ENCODE data around the gene ANG. TPM values are rescaled to one million over a fixed set of nuclear protein-coding genes. Genes with fewer than 3 reads are reported as not detected.
"Not testable (repeated sequence)": the region's sequence is repeated elsewhere in the genome, so short reads cannot be mapped to it uniquely, and the experiment has no call there.

Gene ANG
- total RNA-seq, 1 donor from 2014 or later = 2.7 TPM

DNA sequence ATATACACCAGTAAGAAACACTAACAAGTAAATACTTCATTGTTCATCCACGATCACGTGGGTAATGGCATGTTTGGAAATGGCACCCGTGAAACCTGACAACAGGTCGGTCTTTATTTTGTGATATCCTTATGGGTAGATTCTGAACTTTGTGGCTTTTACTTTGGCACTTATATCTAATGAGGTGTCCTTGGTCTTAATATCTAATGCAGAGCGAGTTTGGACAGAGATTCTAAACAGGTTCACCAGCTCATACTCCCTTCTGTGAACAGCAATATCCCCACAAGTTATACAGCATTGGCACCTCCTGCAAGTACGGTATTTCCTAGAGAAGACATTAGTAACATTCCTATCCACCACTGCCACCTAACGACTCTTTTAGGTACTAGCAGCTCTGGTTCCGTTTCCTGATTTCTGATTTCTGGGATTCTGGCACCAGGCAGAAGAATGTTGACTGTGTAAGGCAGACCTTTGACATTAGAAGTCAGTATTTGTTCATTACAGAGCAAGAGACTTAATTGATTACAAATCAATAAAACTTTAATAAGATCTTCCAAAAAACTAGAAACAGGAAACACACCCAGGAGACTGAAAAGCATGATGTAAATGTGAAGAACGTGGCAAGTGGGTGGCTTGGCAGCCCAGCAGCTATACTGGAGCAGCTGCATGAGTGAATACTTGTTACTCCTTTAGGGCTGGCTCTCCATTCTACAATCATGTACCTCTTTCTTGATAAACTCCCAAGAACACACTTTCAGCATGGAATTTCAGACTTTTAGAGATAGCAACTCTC, 2.5 kb downstream of the ANG start:
- no peak for DNase-seq (ENCODE audit: low spot score)
- intact Hi-C loops (cut with DNase I) = no loop called here

DNA sequence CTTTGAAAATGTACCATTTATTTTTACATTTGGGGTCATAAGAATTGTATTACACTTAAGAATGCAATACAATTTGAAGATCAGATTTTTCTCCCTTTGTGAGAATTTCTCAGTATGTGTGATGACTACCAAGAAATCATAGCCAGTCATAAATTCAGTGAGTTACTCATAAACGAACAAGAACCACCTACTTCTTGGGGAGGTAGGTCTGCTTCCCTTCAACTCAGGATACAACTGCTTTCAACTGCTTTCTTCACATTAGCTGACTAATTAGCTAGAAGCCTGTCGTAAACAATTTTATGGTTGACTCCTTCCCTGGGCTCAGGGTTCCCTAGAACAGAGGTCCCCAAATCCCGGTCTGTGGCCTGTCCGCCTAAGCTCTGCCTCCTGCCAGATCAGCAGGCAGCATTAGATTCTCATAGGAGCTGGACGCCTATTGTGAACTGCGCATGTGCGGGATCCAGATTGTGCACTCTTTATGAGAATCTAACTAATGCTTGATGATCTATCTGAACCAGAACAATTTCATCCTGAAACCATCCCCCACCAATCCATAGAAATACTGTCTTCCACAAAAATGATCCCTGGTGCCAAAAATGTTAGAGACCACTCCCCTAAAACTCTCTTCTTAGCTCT, 3.7 kb downstream of the ANG start:
- intact Hi-C loops (cut with DNase I) = no loop called here

DNA sequence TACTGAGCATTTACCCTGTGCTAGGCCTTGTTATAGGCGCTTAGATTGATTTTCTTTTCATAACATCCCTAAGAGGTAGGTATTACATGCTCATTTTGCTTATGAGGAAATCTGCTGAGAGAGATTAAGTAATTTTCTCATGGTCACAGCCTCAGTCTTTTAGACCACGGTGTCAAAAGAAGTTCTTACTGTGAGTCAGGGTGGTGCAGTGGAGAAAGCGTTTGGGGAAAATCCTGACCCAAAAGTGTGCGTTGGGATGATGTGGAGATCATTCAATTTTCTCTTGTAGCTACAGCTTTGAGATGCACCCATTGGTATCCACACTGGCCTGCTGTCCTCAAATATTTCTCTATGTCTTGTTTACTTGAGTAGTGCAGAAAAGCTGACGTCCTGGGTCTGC, 8.2 kb downstream of the ANG start:
- intact Hi-C loops (cut with DNase I) = loop anchor here (2.0 to 5.0 kb wide), 2 partner anchors 158 to 341 kb away; no protein-coding TSS in a partner anchor
- DNase-seq (ENCODE audit: low spot score) = no peak

More for the DNA sequence above, 3.7 kb downstream of the ANG start:
- DNase-seq (ENCODE audit: low spot score) = no peak

DNA sequence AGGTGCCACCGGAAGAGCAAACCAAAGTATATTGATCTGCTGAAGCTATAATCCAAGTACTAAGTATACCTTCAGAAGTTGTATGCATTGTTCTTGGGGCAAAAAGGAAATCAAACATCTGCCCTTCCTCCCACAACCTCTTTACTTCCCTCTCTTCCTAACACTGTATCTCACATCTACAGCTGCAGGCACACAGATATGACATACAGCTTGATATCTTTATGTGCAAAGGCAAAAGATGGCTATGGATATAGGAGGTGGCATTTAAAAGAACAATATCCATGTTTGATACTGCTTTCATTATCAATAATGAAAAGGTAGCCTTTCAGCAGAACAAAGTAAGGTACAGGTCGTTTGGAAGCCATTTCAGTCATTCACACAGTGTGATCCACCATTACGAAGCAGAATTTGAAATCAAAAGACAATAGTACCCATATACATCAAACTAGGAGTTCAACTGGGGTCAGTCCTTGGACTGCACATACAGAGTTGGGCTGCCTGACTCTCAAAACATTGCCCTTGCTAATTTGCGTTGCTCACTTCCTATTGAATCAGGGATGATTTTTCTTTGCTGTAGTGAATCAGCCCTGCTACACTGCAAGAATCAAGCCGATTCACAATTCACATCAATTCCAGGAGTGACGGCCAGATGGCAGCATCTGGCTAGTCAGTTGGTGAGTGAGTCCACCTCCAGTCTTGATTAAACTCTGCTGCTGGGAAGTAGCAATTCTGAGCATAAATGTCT, 8.9 kb downstream of the ANG start:
- intact Hi-C loops (cut with DNase I) = loop anchor here (2.0 to 5.0 kb wide), 2 partner anchors 157 to 340 kb away; no protein-coding TSS in a partner anchor

DNA sequence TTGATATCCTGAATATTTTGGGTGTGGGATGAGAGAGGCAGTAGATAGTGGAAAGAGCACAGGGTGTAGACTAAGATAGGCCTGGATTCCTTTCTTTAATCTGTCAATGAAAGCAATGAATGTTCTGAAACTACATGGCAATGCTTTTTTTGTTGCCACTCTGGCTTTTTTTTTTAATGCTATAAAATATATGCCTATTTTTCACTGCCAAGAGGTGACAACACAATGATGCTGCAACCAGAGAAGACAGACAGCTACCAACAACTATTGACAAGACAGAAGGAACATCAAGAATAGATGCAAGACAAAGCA, 9.4 kb downstream of the ANG start:
- no peak for DNase-seq (ENCODE audit: low spot score)
- intact Hi-C loops (cut with DNase I) = loop anchor here (5.0 kb wide), 1 partner anchor 339 kb away; no protein-coding TSS in a partner anchor

More for the DNA sequence above, 8.9 kb downstream of the ANG start:
- DNase-seq (ENCODE audit: low spot score) = no peak

DNA sequence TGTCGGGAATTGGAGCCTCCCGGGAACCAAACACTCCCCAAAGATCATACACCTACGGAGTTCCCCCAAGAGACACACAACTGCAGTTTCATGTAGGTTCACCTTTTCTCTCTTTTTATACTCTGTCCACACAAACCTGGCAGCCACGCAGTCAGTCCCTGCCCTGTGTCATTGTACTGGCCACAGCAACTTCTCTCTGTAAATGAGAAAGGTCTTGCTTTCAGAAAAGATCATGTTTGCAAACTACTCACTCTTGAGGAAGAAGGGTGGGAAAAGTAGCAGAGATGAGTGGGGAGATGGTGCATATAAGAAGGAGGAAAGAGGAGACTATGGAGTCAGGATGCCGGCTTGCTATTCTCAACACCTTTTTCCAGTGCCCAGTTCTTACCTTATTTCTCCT, 10.4 kb downstream of the ANG start:
- no peak for DNase-seq (ENCODE audit: low spot score)
- intact Hi-C loops (cut with DNase I) = loop anchor here (5.0 kb wide), 1 partner anchor 338 kb away; no protein-coding TSS in a partner anchor

DNA sequence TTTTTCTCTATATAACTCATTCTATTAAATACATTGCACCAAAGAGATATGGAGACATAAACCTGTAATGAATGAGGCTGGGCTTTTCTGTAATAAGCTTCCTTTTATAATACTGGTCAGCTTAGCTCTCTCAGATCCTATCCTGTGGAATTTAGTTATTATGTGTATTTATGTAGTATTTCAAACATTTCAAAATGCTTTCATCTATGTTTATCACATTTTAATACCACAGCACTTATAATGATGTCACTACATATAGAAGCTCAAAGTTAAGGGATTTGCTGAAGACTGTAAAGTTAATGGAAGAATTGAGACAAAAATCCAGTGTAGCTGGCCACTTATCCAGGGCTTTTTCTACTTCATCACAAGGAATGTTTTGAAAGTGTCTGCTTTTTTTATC, 11.4 kb downstream of the ANG start:
- intact Hi-C loops (cut with DNase I) = loop anchor here (5.0 kb wide), 1 partner anchor 337 kb away; no protein-coding TSS in a partner anchor
- DNase-seq (ENCODE audit: low spot score) = no peak

DNA sequence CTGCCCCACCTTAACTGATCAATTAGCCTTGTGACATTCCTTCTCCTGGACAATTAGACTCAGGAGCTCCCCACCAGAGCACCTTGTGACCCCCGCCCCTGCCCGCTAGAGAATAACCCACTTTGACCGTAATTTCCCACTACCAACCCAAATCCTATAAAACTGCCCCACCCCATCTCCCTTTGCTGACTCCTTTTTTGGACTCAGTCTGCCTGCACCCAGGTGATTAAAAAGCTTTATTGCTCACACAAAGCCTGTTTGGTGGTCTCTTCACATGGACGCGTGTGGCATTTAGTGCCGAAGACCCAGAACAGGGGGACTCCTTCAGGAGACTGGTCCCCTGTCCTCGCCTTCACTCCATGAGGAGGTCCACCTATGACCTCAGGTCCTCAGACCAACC, 12.4 kb downstream of the ANG start:
- DNase-seq (ENCODE audit: low spot score); intact Hi-C loops (cut with DNase I): not testable (repeated sequence)

DNA sequence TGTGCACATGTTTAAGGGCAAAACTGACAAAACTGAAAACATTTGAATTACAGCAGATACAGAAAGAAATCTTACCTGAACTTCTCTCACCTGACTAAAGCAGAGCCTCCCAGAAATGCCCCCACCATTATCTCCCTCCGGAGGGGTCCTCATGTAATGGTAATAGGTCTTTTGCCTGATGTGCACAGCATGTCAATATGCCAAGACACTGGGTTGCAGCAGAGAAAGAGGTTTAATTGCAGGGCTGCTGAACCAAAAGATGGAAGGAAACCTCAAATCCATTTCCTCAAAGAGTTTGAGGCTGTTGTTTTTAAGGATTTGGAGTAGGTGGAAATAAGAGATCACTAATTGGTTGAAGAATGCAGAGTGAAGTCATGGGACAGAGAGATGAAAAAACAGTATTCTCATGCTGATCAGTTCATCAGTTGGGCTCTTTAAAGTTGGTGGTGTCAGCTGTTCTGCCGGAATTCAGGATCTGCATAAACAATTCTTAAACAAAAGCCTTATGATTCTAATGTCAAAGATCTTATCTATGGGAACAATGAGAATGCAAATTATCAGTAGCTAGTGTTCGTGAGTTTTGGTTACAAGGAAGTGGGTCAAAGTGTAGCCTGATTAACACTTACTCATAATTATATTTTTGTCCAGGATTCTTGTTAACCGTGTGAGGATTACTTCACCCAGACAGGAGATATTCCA, 18.2 kb downstream of the ANG start:
- intact Hi-C loops (cut with DNase I) = no loop called here
- no peak for DNase-seq (ENCODE audit: low spot score)

DNA sequence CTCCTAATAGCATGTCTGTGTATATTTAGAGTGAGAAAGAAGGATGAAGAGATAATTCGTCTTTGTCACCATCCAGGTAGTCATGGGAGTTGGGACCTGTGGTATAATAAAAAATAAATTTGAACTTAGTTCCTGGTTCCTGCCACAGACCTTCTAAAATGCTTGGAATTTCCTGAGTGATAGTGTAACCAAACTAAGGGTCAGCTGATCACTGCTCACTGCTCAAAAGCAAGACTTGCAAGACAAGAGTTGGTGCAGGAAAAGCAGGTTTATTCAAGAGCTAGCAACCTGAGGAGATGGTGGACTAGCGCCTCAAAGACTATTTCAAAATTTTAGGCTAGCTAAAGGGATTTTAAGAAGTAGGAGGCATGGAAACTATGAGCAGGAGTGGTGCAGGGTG, 19.1 kb downstream of the ANG start:
- intact Hi-C loops (cut with DNase I) = no loop called here

DNA sequence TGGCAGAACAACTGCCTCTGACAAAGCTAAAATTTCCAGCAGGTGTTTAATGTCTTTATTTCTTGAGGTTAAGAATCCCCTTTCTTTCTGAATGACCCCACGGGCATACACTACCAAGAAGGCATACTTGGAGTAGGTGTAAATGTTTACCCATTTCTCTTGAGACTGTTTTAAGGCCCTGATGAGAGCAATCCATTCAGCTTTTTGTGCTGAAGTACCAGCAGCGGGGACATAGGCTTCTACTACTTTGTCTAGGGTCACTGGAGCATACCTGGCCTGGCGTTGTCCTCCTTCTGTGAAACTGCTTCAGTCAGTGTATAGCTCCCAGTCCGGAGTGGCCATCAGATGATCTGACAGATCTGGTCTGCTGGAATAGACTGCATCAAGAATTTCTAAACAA, 22.7 kb downstream of the ANG start:
- DNase-seq (ENCODE audit: low spot score) = no peak
- intact Hi-C loops (cut with DNase I) = no loop called here

More for the DNA sequence above, 19.1 kb downstream of the ANG start:
- DNase-seq (ENCODE audit: low spot score) = no peak

DNA sequence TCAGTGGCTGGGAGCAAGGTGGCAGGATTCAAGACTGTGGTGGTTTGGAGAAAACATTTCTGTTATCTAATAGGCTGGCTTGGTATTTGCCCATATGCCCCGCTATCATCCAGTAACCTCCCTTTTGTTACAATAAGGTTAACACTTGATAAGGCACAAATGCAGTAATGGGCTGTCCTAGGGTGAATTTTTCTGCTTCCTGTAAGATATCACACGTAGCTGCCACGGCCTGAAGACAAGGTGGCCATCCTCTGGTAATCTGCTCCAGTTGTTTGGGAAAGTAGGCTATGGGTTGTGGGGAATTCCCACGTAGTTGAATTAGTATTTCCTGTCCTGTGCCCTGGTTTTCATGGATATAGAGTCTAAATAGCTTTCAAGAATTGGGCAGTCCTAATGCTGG, 23.1 kb downstream of the ANG start:
- intact Hi-C loops (cut with DNase I) = no loop called here
- no peak for DNase-seq (ENCODE audit: low spot score)

DNA sequence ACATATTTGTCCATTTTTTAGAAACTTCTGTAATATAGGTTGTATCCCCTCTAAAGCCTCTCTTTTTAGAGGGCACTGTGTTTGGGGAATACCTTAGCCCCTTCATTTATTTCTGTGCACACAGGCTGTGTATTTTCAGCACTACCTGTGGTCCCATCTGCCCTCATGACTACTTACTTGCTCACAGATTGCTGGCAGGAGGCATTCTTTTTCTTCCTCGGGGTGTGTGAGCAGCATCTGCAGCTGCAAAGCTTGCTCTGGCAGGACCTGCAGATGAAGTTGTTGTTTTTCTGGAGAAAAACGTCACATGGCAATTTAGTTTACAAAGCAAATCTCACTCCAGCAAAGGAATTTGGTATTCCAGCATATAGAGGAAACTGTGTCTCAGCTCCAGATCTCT, 24.3 kb downstream of the ANG start:
- intact Hi-C loops (cut with DNase I) = no loop called here
- no peak for DNase-seq (ENCODE audit: low spot score)

DNA sequence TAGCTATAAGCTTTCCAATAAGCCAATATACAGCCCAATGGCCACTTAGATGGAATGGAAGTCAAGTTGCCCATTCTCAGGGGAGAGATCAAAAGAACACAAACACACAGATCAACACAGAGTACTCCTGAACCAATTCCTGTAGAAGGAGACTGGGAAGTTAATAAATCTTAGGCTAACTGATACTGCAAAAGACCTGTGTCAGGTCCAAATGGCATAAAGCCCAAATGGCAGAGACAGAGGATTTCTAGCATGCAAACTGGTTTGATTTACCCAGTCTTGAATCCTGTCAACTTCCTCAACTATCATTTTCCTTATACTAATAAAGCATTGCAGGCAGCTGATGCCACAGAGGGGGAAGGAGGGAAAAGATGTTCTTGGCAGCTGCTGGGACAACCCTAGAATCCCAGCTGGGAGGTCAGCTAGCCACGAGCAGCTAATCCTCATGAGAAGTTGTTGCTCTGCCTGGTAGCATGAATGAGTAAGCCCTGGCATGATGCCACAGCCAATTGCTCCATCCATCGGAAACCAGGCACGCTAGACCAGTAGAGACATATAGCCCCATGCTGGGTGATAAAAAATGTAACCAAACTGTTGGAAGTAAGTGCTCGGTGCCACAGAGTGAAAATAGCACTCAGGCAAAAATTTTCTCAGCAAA, 26.2 kb downstream of the ANG start:
- intact Hi-C loops (cut with DNase I) = no loop called here
- peak; percentile 88 for DNase-seq (ENCODE audit: low spot score)

DNA sequence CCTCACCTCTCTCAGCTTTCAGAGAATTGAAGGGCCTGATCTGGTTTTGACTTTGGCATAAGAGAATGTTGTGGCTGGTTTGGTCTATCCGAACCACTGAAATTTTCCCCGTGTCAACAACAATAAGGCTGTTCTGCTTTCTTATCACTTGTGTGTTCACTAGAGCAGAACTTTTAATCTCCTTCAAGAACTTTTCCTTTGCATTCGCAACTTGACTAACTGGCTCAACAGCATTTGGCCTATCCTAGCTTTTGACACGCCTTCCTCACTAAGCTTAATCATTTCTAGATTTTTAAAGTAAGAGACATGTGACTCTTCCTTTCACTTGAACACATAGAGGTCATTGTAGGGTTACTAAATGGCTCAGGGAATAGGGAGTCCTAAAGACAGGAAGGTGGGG, 31.2 kb downstream of the ANG start:
- no peak for DNase-seq (ENCODE audit: low spot score)
- intact Hi-C loops (cut with DNase I) = no loop called here

DNA sequence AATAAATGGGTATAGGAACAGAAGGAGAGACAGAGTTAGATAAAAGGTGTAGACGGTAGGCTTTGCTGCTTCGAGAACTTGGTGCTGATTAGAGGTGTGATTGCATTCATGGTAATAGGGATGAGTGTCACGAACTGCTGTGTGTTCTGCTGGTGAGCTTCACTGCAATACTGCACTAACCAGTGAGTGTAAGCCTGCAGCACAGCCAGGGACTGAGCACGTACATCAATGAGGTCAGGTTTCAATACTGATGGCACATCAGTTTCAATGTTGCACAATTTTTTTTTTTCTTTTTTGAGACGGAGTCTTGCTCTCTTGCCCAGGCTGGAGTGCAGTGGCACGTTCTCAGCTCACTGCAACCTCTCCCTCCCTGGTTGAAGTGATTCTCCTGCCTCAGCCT, 32.2 kb downstream of the ANG start:
- intact Hi-C loops (cut with DNase I) = no loop called here
- no peak for DNase-seq (ENCODE audit: low spot score)

DNA sequence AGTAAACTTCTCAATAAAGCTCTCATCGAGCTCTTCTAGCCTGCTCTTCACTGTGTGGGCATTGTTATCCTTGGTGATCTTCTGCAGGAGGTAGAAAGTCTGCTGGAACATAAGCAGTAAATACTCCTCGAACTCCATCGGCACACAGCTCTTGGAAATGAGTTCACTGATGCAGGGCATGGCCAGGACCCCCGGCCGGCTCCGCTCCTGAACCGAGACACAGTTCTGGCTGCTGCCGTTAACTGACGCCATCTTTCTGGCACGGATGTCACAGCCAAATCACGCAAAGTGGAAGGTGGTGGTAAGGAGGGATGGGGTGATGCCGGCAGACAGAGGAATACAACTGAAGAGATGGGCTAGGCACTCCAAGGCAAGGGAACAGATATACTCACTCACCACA, 33.5 kb downstream of the ANG start:
- intact Hi-C loops (cut with DNase I) = no loop called here

DNA sequence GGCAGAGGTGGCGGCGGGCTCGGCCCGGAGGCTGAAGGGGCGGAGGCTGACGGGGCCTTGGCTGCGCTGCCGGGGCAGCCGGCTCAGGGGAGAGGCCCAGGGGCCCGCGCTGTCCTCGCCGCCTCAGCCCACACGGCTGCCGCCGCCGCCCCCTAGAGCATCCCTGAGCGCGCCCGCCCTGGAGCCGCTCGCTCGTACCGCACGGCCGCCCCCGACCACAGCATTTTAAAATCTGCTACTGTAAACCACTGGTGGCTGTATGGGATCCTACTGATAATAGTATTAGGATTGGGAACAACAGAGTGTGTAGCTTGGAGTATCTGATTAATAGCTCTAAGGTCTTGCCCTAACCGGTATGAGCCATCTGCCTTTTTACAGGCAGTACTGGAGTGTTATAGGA, 34.9 kb downstream of the ANG start:
- intact Hi-C loops (cut with DNase I) = no loop called here
- DNase-seq (ENCODE audit: low spot score) = no peak

More for the DNA sequence above, 33.5 kb downstream of the ANG start:
- no peak for DNase-seq (ENCODE audit: low spot score)

DNA sequence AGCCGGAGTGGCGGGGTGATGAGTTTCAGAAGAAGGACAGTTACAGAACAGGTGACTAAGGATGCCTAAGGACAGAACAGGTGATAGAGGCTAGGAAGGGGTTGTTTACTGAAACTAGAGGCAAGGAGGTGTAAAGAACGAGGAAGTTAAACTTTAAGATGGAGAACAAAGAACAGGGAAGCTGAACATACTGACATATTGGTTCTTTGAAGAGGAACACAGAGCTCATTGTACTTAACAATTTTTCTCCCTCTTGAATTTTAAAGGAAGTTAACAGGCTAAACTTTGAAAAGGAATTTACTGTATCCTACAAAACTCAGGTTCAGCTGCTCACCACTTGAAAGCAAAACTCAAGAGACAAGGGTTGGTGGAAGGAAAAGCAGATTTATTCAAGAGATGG, 37.6 kb downstream of the ANG start:
- intact Hi-C loops (cut with DNase I); DNase-seq (ENCODE audit: low spot score): not testable (repeated sequence)

Measured in cardiac septum (tissue), 1 donor.